ENCODE results near the gene ERP29.

DNA sequence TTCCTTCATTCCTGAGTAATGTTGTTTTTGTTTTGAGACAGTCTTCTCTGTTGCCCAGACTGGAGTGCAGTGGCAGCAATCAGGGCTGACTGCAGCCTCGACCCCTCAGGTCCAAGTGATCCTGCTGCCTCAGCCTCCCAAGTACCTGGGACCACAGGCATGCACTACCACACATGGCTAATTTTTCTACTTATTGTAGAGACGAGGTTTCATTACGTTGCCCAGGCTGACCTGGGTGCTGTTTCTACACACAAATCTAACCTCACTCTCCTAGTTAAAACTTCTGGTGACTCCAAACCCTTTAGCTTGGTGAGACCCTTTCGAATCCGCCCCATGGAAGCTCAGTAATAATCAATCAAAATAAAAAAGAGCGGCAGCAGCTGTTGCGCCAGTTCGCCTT is 1.5 kb upstream of the ERP29 start:
- TF ChIP-seq, protein P1, sequence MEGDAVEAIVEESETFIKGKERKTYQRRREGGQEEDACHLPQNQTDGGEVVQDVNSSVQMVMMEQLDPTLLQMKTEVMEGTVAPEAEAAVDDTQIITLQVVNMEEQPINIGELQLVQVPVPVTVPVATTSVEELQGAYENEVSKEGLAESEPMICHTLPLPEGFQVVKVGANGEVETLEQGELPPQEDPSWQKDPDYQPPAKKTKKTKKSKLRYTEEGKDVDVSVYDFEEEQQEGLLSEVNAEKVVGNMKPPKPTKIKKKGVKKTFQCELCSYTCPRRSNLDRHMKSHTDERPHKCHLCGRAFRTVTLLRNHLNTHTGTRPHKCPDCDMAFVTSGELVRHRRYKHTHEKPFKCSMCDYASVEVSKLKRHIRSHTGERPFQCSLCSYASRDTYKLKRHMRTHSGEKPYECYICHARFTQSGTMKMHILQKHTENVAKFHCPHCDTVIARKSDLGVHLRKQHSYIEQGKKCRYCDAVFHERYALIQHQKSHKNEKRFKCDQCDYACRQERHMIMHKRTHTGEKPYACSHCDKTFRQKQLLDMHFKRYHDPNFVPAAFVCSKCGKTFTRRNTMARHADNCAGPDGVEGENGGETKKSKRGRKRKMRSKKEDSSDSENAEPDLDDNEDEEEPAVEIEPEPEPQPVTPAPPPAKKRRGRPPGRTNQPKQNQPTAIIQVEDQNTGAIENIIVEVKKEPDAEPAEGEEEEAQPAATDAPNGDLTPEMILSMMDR (IDR thresholded peaks at IDR 0.05; ENCODE audit: low read depth, low read length, missing input control) = no peak
- no peak for TF ChIP-seq RAD21 (IDR thresholded peaks at IDR 0.05)
